ENCODE results near the gene XBP1.

- TF ChIP-seq ZNF274 (IDR thresholded peaks at IDR 0.05; ENCODE audit: low read depth, low read length) (no peak), YY1 (IDR thresholded peaks at IDR 0.05; ENCODE audit: insufficient read depth, insufficient read length) (no peak)
Observed at GRCh38 chr22:28773461-28773867, 26.9 kb downstream of the XBP1 start.

Measured in NT2/D1 (cell line).